ENCODE measurements around the gene NUMA1. TPM values are rescaled to one million over a fixed set of nuclear protein-coding genes. Genes with fewer than 3 reads are reported as not detected.
A peak's percentile ranks its signal among the peaks of the same experiment; 100 is the strongest.

The NUMA1 gene
- total RNA-seq, 4 donors from 2014 or later, result 259 to 342 (median 280) TPM

DNA sequence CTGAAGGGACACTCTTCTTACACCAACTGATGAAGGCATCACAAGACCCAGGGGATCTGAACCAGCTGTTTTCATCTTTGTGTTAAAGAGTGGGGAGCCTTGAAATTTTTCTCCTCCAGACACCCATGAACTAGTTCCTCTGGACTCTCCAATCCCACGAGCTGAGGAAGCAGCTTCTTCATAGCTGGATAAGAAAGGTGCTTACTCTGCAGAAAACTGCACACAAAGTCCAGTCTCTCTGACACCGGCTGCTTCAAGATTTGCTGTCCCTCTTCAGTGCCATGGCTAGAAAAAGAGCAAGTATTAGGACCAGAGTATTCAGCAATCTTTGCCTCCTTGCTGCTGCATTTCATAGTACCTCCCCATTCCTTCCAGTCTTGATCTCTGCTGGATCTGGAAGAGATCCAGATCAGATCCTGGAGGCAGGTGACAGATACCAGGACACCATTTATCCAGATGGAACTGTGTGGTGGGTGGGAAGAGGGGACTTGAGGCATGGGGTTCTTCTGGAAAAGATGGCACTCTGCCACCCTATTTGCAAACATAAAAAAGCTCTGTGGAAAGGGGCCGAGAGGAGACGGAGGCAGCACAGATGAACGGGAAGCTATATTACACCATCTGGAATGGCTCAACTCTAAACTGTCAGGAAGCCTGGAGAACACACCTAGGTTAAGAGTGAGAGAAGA, 56.1 kb downstream of the NUMA1 start:
- peaks cover 15 to 30% of the 10 kb centered on the region in 2 donors for H3K4me1 ChIP-seq
- peaks cover 64 to 66% of the 10 kb centered on the region in 2 donors for H3K36me3 ChIP-seq
- TF ChIP-seq, protein P1, sequence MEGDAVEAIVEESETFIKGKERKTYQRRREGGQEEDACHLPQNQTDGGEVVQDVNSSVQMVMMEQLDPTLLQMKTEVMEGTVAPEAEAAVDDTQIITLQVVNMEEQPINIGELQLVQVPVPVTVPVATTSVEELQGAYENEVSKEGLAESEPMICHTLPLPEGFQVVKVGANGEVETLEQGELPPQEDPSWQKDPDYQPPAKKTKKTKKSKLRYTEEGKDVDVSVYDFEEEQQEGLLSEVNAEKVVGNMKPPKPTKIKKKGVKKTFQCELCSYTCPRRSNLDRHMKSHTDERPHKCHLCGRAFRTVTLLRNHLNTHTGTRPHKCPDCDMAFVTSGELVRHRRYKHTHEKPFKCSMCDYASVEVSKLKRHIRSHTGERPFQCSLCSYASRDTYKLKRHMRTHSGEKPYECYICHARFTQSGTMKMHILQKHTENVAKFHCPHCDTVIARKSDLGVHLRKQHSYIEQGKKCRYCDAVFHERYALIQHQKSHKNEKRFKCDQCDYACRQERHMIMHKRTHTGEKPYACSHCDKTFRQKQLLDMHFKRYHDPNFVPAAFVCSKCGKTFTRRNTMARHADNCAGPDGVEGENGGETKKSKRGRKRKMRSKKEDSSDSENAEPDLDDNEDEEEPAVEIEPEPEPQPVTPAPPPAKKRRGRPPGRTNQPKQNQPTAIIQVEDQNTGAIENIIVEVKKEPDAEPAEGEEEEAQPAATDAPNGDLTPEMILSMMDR (IDR thresholded peaks at IDR 0.05), result no peak
- TF ChIP-seq POLR2A (IDR thresholded peaks at IDR 0.05), result no peak

DNA sequence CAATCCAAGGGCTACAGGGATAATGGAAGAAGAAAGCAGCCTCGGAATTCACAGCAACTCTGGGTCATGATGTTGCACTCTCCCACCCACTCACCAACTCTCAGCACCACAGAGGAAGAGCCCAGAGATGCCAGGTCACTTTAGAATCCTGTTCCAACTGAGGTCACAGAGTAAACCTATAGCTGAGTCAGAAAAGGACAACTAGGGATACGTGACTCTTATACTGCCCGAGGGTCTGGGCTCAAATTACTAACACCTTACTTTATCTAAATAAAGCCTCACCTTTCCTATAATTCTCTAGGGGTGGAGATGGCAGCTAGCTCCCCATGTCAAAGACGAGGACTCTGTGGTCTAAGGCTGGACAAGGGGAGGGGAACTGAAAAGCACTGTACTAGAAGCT, 57.0 kb downstream of the NUMA1 start:
- Histone ChIP-seq H3K27ac (no peak overlapping the region), H3K4me1 (peaks cover 15 to 30% of the 10 kb centered on the region in 2 donors), H3K9me3 (no peaks in the 10 kb centered on the region), H3K36me3 (peaks cover 64 to 68% of the 10 kb centered on the region in 2 donors), H3K4me3 (replicated peaks in 1 of 3) (no peak overlapping the region), H3K27me3 (no peaks in the 10 kb centered on the region)
- 86 to 91% methylated on average over 4 of the region's 4 CpGs for WGBS, 2 donors
- DNase-seq, result no peak
- intact Hi-C loops (cut with DNase I), result no loop called here
- TF ChIP-seq, protein P1 (IDR thresholded peaks at IDR 0.05), result no peak
- no peak for TF ChIP-seq POLR2A (IDR thresholded peaks at IDR 0.05)

More for the DNA sequence above, 56.1 kb downstream of the NUMA1 start:
- Histone ChIP-seq H3K27ac (peak overlapping the region in 1 of 3 donors; percentile 5), H3K9me3 (no peaks in the 10 kb centered on the region), H3K27me3 (no peaks in the 10 kb centered on the region), H3K4me3 (replicated peaks in 1 of 3) (no peak overlapping the region)
- intact Hi-C loops (cut with DNase I), result loop anchor here (2.0 kb wide), 1 partner anchor 69 kb away; no protein-coding TSS in a partner anchor
- no peak for DNase-seq
- WGBS, 2 donors, result 57 to 60% methylated on average over 5 of the region's 5 CpGs

DNA sequence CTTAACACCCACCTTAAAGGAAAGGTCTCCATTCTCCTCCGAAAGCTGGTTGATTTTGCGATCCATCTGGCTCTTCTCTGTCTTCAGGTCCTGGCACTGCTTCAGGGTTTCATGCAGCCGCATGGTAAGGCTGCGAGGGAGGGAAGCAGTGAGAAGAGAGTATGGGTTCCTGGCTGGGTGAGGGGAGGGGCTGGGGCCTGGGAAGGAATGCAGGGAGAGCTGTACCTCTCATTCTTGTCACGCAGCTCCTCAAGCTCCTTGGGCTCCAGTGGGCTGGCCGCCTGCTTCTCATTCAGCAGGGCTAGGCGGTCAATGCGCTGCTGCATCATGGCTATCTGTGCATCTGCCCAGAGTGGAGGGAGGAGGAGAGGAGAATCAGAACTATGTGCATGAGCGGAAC, 62.2 kb downstream of the NUMA1 start:
- Histone ChIP-seq H3K36me3 (peaks cover 99 to 100% of the 10 kb centered on the region in 2 donors), H3K4me3 (replicated peaks in 1 of 3) (no peak overlapping the region), H3K9me3 (no peaks in the 10 kb centered on the region), H3K4me1 (no peaks in the 10 kb centered on the region), H3K27ac (no peak overlapping the region), H3K27me3 (no peaks in the 10 kb centered on the region)
- no peak for TF ChIP-seq POLR2A (IDR thresholded peaks at IDR 0.05)
- TF ChIP-seq, protein P1 (IDR thresholded peaks at IDR 0.05), result no peak
- no peak for DNase-seq
- 90 to 97% methylated on average over 9 of the region's 9 CpGs for WGBS, 2 donors
- intact Hi-C loops (cut with DNase I), result no loop called here

DNA sequence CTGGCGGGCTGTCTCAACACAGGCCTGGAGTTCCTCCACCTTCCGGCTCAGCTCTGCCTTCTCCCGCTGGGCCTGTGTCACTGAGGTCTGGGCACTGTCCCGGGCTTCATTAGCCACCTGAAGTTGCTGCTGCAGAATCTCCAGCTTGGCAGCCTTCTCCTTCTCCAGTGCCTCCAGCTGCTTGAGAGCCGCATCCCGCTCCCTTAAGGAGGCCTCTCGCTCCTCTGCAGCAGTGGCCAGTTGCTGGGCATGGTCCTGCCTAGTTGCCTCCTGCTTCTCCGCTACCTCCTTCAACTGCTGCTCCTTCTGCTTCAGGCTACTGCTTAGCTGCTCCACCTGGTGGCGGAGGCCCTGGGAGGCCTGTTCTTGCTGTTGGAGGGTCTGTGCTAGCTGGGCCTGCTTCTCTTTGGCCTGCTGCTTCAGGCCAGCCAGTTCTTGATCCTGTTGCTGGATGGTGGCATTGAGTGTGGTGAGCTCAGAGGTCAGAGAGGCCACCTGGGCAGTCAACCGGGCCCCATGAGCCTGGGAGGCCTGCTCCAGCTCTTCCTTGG, 64.8 kb downstream of the NUMA1 start:
- WGBS, 2 donors, result 94 to 95% methylated on average over 9 of the region's 10 CpGs
- TF ChIP-seq POLR2A (IDR thresholded peaks at IDR 0.05), result no peak
- TF ChIP-seq, protein P1 (IDR thresholded peaks at IDR 0.05), result peak in 1 of 6 experiments; percentile 14
- Histone ChIP-seq H3K27ac (no peak overlapping the region), H3K36me3 (peaks cover 100% of the 10 kb centered on the region in 2 donors), H3K27me3 (no peaks in the 10 kb centered on the region), H3K9me3 (no peaks in the 10 kb centered on the region), H3K4me1 (peaks cover 0 to 3% of the 10 kb centered on the region in 2 donors), H3K4me3 (replicated peaks in 1 of 3) (no peak overlapping the region)
- no peak for DNase-seq
- intact Hi-C loops (cut with DNase I), result no loop called here

DNA sequence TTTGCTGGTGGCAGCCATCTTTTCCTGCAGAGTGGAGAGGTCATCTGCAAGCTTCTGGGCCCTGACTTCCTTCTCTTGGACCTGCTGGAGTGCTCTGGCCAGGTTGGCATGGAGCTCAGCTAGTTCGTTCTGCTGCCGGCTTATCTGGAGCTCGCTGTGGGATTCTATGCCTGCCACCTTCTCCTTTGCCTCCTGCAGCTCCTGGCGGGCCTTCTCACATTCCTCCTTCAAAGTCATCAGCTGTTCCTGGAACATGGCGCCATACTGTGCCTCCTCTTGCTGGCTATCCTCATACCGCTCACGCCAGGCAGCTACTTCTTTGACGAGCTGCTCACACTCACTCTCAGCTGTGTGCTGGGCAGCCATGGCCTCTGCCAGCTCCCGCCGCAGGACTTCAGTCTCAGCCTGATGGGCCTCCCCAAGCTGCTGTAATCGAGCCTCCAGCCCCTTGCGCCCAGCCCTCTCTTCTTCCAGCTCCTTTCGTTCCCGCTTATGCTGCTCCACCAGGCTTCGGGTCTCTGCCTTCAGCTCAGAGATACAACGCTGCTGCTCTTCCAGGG, 65.5 kb downstream of the NUMA1 start:
- WGBS, 2 donors, result 92 to 93% methylated on average over 16 of the region's 16 CpGs
- no peaks in the 10 kb centered on the region for H3K9me3 ChIP-seq
- peaks cover 0 to 3% of the 10 kb centered on the region in 2 donors for H3K4me1 ChIP-seq
- no peak overlapping the region for H3K4me3 ChIP-seq (replicated peaks in 1 of 3)
- intact Hi-C loops (cut with DNase I), result no loop called here
- H3K27me3 ChIP-seq, result no peaks in the 10 kb centered on the region
- TF ChIP-seq, protein P1 (IDR thresholded peaks at IDR 0.05), result no peak
- no peak for TF ChIP-seq POLR2A (IDR thresholded peaks at IDR 0.05)
- DNase-seq, result no peak
- H3K27ac ChIP-seq, result no peak overlapping the region
- H3K36me3 ChIP-seq, result peaks cover 100% of the 10 kb centered on the region in 2 donors
